Smooth muscle cell (in vitro differentiated cells): ENCODE data around the gene COX6B2. TPM values are rescaled to one million over a fixed set of nuclear protein-coding genes. Genes with fewer than 3 reads are reported as not detected.

Experiments
- DNase-seq: peaks from one replicate; lab custom pipeline; 2025; ENCODE audit not compliant: unreplicated experiment; lab: John Stamatoyannopoulos, UW
- H2AFZ ChIP-seq: fragments of 200-600 bp; sonication (generic); 2 replicates; pipeline ENCODE4 v1.6.0; 2016; ENCODE audit warnings: antibody characterized with exemption, low read depth, mild to moderate bottlenecking
- H3F3A ChIP-seq: fragments of 200-600 bp; sonication (generic); 2 replicates; pipeline ENCODE4 v1.6.0; 2017; ENCODE audit warnings: antibody characterized with exemption, low read depth
- H3K27ac ChIP-seq: fragments of 200-600 bp; sonication (generic); 2 replicates; pipeline ENCODE4 v1.5.1; 2016; ENCODE audit warnings: low read depth, mild to moderate bottlenecking
- H3K27me3 ChIP-seq: fragments of 200-600 bp; sonication (generic); 2 replicates; pipeline ENCODE4 v1.6.1; 2016; ENCODE audit warnings: low read depth, mild to moderate bottlenecking
- H3K36me3 ChIP-seq: fragments of 200-600 bp; sonication (generic); 2 replicates; pipeline ENCODE4 v1.5.1; 2016; ENCODE audit warnings: low read depth
- H3K4me1 ChIP-seq: fragments of 200-600 bp; sonication (generic); 2 replicates; pipeline ENCODE4 v1.5.1; 2016; ENCODE audit warnings: low read depth
- H3K4me2 ChIP-seq: fragments of 200-600 bp; sonication (generic); 2 replicates; pipeline ENCODE4 v1.6.0; 2016; ENCODE audit warnings: mild to moderate bottlenecking
- H3K4me3 ChIP-seq: fragments of 200-600 bp; sonication (generic); 2 replicates; pipeline ENCODE4 v1.5.1; 2016; ENCODE audit warnings: mild to moderate bottlenecking
- H3K79me2 ChIP-seq: fragments of 200-600 bp; sonication (generic); 2 replicates; pipeline ENCODE4 v1.6.0; 2016; ENCODE audit warnings: low read depth, mild to moderate bottlenecking
- H3K9ac ChIP-seq: fragments of 200-600 bp; sonication (generic); 2 replicates; pipeline ENCODE4 v1.6.0; 2016; ENCODE audit warnings: low read depth
- H3K9me3 ChIP-seq: fragments of 200-600 bp; sonication (generic); replicated peaks from 2 replicates; pipeline ENCODE4 v1.5.1; 2016; ENCODE audit warnings: low read depth
- H4K20me1 ChIP-seq: fragments of 200-600 bp; sonication (generic); 2 replicates; pipeline ENCODE4 v1.6.0; 2016; ENCODE audit warnings: low read depth
- WGBS: methylation state at CpG from one replicate; pipeline ENCODE4 v1.1.7; 2016; ENCODE audit warnings: low lambda C conversion rate; 5-methylcytosine and 5-hydroxymethylcytosine counted together
- polyA plus RNA-seq: library from polyadenylated mRNA; unstranded; fragments of >200 nt; fragmentation: Nextera tagmentation; extraction: Ambion mirVana; gene quantifications from 2 replicates; pipeline ENCODE4 v1.2.1, GENCODE V29; 2016
- total RNA-seq: library from RNA; depleted of rRNA; stranded (reverse); fragments of >200 nt; gene quantifications from 2 replicates; pipeline ENCODE4 v1.2.3, GENCODE V29; 2014
- TF ChIP-seq, protein P1 (sequence below): fragments of 200-600 bp; sonication (generic); IDR thresholded peaks from 2 replicates; pipeline ENCODE4 v1.5.1; 2017; ENCODE audit warnings: borderline replicate concordance, mild to moderate bottlenecking, antibody characterized with exemption; ENCODE audit not compliant: insufficient read depth, poor library complexity, severe bottlenecking

Gene COX6B2
- total and polyA plus RNA-seq, 2 experiments from 2014 or later, result 0.18 to 1.7 TPM

DNA sequence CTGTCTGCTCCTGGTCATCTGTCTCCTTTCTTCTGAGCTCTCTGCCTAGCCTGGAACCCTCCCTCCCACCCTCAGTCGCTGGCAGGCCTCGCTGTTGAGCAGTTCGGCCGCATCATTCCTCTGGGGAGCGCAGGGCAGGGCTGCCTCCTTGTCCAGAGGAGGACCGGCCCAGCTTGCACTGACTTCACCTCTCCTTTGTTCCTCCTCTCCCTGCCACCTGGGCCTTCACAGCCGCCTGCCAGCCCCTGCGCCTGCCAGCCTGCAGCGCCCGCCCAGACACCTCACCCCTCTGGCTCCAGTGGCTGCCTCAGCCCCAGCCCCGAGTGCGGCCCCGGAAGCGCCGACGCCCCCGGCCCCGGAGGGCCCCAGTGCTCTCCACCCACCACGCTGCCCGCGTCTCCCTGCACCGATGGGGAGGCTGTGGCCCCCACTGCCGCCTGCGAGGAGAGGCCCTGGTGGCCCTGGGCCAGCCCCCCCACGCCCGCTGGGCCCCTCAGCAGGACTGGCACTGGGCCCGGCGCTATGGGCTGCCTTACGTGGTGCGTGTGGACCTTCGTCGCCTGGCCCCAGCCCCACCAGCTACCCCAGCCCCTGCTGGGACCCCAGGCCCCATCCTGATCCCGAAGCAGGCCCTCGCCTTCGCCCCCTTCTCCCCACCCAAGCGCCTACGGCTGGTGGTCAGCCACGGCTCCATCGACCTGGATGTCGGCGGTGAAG, 7.6 kb downstream of the COX6B2 start:
- Histone ChIP-seq H3K9me3 (no peaks in the 10 kb centered on the region), H3K4me3 (no peak overlapping the region), H2AFZ (no peak overlapping the region), H3K27me3 (peaks cover 4% of the 10 kb centered on the region), H3K4me2 (no peak overlapping the region), H3K4me1 (peaks cover 7% of the 10 kb centered on the region), H3K9ac (no peak overlapping the region), H3K36me3 (no peaks in the 10 kb centered on the region), H3F3A (no peaks in the 10 kb centered on the region), H3K79me2 (no peaks in the 10 kb centered on the region), H4K20me1 (peaks cover under 1% of the 10 kb centered on the region), H3K27ac (no peak overlapping the region)
- WGBS, result 95% methylated on average over 29 of the region's 41 CpGs
- TF ChIP-seq, protein P1, sequence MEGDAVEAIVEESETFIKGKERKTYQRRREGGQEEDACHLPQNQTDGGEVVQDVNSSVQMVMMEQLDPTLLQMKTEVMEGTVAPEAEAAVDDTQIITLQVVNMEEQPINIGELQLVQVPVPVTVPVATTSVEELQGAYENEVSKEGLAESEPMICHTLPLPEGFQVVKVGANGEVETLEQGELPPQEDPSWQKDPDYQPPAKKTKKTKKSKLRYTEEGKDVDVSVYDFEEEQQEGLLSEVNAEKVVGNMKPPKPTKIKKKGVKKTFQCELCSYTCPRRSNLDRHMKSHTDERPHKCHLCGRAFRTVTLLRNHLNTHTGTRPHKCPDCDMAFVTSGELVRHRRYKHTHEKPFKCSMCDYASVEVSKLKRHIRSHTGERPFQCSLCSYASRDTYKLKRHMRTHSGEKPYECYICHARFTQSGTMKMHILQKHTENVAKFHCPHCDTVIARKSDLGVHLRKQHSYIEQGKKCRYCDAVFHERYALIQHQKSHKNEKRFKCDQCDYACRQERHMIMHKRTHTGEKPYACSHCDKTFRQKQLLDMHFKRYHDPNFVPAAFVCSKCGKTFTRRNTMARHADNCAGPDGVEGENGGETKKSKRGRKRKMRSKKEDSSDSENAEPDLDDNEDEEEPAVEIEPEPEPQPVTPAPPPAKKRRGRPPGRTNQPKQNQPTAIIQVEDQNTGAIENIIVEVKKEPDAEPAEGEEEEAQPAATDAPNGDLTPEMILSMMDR, result no peak
- no peak for DNase-seq

DNA sequence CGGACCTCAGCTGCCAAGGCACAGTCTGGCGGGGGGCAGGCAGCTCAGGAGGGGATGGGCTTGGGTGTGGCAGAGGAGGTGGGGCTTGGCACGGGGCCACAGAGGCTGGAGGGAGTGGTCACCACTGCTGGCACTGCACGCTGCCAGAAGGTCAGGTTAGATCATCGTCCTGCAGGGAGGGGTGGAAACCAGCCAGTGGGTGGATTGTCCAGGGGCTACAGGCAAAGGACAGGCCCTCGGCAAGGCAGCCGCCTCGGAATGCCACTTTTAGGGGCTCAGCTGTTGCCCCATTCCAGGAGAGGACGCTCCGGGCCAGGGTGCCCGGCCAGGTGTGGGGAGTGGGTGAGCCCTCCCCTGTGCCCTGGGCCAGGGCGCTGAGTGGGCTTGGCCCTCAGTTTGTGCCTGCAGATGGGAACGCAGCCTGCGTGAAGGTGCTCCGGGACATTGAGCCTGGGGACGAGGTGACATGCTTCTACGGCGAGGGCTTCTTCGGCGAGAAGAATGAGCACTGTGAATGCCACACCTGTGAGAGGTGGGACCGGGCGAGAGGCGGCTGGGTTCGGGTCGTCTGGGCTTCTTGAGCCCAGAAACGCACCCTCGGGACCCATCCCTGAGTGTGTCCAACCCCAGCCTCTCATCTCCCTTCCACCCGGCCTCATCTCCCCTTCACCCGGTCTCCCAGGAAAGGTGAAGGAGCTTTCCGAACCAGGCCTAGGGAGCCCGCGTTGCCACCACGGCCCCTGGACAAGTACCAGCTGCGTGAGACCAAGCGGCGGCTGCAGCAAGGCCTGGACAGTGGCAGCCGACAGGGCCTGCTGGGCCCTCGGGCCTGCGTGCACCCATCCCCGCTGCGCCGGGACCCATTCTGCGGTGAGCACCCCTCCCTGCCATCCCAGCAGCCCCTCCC, 8.4 kb downstream of the COX6B2 start:
- Histone ChIP-seq H3K27me3 (no peaks in the 10 kb centered on the region), H3K4me3 (no peak overlapping the region), H3K4me2 (no peak overlapping the region), H3K79me2 (peaks cover 5% of the 10 kb centered on the region), H3F3A (no peaks in the 10 kb centered on the region), H4K20me1 (peaks cover 8% of the 10 kb centered on the region), H3K4me1 (peaks cover 13% of the 10 kb centered on the region), H3K36me3 (no peaks in the 10 kb centered on the region), H3K9ac (no peak overlapping the region), H3K9me3 (no peaks in the 10 kb centered on the region), H2AFZ (no peak overlapping the region), H3K27ac (no peak overlapping the region)
- no peak for DNase-seq
- 90% methylated on average over 41 of the region's 43 CpGs for WGBS
- TF ChIP-seq, protein P1, result no peak

DNA sequence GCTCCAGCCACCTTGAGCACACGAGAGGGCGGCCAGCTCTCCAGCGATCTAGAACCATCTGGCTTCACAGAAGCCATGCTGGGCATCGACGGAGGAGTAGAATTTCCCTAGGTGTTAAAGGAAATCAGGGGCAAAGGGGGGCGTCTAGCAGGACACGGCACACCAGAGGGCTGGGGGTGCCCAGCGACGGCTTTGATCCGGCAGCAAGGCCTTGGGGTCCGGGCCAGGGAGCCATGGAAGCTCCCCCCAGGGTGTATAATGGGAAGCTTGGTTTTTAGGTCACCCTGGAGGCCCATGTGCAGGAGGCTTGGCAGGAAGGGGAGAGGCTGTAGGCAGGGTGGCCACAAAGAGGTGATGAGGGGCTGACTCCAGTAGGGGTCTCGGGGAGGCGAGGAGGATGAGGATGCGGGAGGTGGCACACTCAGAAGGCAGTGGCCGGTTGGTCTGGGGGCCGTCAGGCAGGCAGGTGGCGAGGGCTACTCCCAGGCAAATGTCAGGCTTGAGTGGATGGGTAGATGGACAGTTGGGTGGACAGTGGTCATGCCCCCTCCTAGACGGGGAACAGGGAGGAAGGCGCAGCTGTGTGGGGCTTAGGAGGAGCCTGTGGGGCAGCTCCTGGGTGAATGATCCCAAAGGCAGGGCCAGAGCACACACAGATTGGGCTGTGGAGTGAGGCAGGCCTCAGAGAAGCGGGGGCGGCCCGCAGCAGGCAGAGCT, 9.3 kb downstream of the COX6B2 start:
- no peaks in the 10 kb centered on the region for H3K27me3 ChIP-seq
- no peak overlapping the region for H3K9ac ChIP-seq
- no peaks in the 10 kb centered on the region for H3K9me3 ChIP-seq
- 94% methylated on average over 21 of the region's 22 CpGs for WGBS
- H3F3A ChIP-seq, result no peaks in the 10 kb centered on the region
- H3K4me3 ChIP-seq, result no peak overlapping the region
- H3K27ac ChIP-seq, result no peak overlapping the region
- H2AFZ ChIP-seq, result no peak overlapping the region
- H3K79me2 ChIP-seq, result peaks cover 14% of the 10 kb centered on the region
- H3K4me1 ChIP-seq, result peaks cover 13% of the 10 kb centered on the region
- no peak overlapping the region for H3K4me2 ChIP-seq
- no peak for DNase-seq
- TF ChIP-seq, protein P1, result no peak
- no peaks in the 10 kb centered on the region for H3K36me3 ChIP-seq
- peaks cover 12% of the 10 kb centered on the region for H4K20me1 ChIP-seq
